ENCODE data around the gene NME8.

Gene NME8

DNA sequence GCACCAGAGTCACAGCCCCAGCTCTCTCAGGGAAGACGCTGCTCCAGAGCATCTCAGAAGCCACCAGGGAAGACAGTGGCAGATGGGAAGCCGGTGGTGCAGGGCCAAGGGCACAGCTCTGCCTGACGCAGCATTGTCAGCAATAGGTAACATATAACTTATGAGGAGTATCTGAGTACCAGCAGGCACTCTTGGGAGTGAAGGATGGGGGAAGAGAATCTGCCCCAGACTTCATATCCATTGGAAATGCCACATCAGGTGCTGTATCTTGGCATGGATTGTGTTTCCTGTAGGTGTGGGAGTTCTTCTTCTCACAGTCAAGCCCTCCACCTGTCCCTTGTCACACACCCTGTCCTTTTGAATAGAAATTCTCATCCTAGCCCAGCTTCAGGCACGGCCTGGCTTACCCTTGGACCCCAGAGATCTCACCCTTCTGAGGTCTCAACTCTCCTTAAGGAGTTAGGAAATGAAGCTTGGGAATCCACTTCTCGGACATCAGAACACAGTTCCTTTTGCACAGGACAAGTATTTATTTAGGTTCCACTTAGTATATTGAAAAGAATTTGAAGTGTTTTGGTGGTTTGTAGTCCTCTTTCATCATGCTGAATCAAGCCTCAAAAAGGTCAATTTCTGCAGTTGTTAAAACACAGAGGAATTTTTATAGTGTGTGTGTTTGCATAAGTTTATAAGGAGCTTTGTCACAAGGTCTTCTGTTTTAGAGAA is 82.0 kb downstream of the NME8 start:
- TF ChIP-seq, protein P1, sequence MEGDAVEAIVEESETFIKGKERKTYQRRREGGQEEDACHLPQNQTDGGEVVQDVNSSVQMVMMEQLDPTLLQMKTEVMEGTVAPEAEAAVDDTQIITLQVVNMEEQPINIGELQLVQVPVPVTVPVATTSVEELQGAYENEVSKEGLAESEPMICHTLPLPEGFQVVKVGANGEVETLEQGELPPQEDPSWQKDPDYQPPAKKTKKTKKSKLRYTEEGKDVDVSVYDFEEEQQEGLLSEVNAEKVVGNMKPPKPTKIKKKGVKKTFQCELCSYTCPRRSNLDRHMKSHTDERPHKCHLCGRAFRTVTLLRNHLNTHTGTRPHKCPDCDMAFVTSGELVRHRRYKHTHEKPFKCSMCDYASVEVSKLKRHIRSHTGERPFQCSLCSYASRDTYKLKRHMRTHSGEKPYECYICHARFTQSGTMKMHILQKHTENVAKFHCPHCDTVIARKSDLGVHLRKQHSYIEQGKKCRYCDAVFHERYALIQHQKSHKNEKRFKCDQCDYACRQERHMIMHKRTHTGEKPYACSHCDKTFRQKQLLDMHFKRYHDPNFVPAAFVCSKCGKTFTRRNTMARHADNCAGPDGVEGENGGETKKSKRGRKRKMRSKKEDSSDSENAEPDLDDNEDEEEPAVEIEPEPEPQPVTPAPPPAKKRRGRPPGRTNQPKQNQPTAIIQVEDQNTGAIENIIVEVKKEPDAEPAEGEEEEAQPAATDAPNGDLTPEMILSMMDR (conservative IDR thresholded peaks at IDR 0.05; ENCODE audit: low read depth, low read length), result no peak

DNA sequence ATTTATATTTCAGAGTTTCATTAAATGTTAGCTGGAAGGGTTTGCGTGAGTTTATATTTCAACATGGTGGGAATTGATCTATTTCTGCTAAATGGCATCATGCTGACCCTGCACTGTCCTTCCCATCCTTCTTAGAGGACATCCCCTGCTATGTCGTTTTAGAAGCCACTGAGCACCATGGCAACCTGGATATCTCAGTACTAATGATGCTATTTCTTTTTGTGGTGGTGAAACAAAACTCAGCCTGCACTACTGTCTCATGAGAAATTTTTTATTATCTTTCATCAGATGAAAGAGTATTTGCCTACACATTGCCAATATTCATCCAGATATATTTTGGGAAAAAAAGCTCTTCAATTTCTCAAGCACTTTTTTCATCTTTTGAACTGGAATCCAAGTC is 84.1 kb downstream of the NME8 start:
- no peak overlapping the region for H3K4me3 ChIP-seq (ENCODE audit: low read depth, low read length)
- no peak for DNase-seq (ENCODE audit: low read depth)
- TF ChIP-seq, protein P1 (conservative IDR thresholded peaks at IDR 0.05; ENCODE audit: low read depth, low read length), result no peak

More for the DNA sequence above, 82.0 kb downstream of the NME8 start:
- no peak overlapping the region for H3K4me3 ChIP-seq (ENCODE audit: low read depth, low read length)
- peak; percentile 81 for DNase-seq (ENCODE audit: low read depth)

DNA sequence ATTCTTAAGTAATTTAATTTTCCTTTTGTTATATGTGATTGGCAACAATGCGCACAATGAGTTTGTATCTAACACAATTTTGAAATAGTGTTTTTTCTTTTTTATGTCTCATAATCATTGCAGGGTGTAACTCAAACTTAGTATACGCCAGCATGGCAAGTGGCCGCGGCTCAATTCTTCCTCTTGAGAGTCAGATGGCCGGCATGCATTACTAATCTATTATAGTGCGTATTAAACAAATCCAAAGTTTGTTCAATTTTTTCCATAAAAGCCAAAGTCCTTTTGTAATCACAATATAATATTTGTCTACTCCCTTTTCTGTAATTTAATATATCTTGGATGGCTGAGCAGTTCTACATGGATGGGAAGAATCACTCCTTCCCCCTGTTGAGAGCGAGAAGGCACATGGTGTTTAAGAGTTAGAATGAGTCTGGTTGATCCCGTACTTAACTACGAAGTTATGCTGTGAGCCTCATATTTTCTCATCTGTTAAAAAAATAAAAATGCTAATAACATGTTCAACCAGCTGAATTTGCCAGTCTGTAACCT is 84.7 kb downstream of the NME8 start:
- TF ChIP-seq, protein P1 (conservative IDR thresholded peaks at IDR 0.05; ENCODE audit: low read depth, low read length), result no peak
- no peak for DNase-seq (ENCODE audit: low read depth)
- H3K4me3 ChIP-seq (ENCODE audit: low read depth, low read length), result no peak overlapping the region

DNA sequence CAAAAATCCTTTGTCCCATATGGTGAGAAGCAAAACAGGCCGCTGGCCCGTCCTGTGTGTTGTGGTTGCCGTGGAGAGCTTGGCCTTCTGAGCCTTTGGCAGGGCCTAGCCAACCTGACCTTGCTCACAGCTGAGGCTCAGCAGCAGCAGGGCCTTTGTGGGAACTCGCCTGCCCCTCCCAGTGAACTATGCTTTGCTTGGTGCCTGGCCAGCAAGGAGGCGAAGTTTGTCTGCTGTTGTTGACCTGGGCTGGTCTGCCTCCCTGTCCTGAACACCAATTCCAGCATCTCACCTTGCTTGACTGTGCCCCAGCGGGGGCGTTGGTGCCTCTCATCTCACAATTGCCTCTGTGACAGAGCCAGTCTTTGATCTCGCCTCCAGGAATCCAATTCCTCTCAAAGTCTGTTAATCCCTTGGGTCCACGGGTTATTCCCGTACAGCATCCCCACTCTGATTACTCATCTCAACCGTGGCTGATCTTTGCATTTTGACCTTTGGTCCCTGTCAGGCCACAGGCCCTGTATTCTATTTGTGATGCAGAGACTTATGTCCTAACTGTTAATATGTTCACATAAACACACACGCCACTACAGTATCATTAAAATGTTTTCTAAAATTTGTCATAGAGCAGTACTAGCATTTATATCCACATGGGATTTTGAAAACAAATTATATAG is 94.7 kb downstream of the NME8 start:
- no peak overlapping the region for H3K4me3 ChIP-seq (ENCODE audit: low read depth, low read length)
- TF ChIP-seq, protein P1 (conservative IDR thresholded peaks at IDR 0.05; ENCODE audit: low read depth, low read length), result no peak
- peak; percentile 71 for DNase-seq (ENCODE audit: low read depth)

DNA sequence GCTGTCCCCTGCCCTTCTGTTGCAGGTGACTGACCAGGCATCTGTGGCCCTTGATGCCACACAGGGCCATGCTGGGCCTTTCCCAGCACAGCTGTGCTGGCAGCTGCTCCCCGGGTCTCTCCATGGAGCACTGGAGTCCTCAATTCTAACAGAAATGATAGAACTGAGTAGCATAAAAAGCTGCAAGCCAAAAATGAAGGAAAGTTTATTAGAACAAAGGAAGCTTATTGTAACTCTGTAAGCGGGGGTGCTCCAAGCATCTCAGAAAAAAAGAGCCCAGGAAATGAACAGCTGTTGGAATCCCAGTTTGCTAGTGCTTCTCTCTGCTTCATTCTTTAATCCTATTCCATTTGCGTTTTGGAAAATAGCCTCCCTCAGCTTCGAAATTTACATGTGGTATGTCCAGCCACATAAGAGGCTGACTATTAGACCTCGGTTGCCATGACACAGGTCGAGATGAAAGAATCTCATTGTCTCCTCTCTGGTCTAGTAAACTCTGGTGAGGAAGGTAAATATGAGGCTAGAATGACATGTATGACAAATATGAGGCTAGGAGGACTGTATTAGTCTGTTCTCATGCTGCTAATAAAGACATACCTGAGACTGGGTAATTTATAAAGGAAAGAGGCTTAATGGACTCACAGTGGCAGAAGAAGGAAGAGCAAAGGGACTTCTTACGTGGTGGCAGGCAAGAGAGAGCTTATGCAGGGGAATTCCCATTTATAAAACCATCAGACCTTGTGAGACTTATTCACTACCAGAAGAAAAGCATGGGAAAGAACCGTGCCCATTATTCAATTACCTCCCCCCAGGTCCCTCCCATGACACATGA is 95.7 kb downstream of the NME8 start:
- no peak overlapping the region for H3K4me3 ChIP-seq (ENCODE audit: low read depth, low read length)
- TF ChIP-seq, protein P1 (conservative IDR thresholded peaks at IDR 0.05; ENCODE audit: low read depth, low read length), result no peak

DNA sequence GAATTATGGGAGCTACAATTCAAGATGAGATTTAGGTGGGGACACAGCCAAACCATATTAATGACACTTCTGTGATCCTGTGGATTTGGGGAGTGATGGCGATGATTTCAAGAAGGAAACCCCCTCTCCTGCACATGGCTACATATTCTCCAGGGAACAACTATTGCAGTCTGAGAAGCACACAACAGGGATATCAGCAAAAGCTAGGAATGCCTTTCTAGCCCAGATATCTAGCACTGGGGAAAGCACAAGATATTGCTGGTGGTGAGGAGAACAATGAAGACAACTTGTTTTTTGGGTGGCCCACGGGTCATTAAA is 96.3 kb downstream of the NME8 start:
- no peak for DNase-seq (ENCODE audit: low read depth)
- H3K4me3 ChIP-seq (ENCODE audit: low read depth, low read length), result no peak overlapping the region
- TF ChIP-seq, protein P1 (conservative IDR thresholded peaks at IDR 0.05; ENCODE audit: low read depth, low read length), result no peak

More for the DNA sequence above, 95.7 kb downstream of the NME8 start:
- DNase-seq (ENCODE audit: low read depth), result no peak

Data from choroid plexus epithelial cell (primary cell).